ENCODE measurements around the gene PRKN.

The PRKN gene

DNA sequence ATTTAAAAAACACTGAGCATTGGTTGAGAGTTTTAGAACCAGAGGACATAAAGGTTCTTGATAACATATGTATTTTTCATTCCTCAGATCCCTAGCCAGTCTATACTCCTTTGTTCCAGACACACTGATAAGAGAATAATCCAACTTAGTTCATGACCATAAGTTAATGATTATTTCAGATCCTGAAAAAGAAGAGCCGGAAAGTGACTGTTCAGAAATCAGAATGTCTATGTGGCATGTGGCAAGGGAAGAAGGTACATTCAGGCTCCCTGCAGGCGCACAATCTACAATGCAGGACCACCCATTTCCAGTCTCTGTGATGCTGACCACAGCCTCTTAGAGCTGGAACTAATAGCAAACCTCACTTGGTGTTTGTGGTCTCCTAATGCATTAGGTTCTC lies 787.0 kb downstream of the PRKN start:
- Histone ChIP-seq H3K27me3 (ENCODE audit: insufficient read depth, low read depth) (no peaks in the 10 kb centered on the region), H3K9ac (no peak overlapping the region), H3K4me3 (IDR thresholded peaks at IDR 0.05; ENCODE audit: insufficient read depth, low read depth, low read length) (no peak overlapping the region), H3K36me3 (ENCODE audit: insufficient read depth) (no peaks in the 10 kb centered on the region), H4K20me1 (ENCODE audit: insufficient read depth) (no peaks in the 10 kb centered on the region), H3K4me2 (no peak overlapping the region), H3K27ac (no peak overlapping the region), H2AFZ (ENCODE audit: low read depth) (no peak overlapping the region), H3K4me1 (ENCODE audit: low read depth, poor library complexity, severe bottlenecking) (no peaks in the 10 kb centered on the region), H3K79me2 (ENCODE audit: insufficient read depth, low read depth) (no peaks in the 10 kb centered on the region)
- TF ChIP-seq, protein P1, sequence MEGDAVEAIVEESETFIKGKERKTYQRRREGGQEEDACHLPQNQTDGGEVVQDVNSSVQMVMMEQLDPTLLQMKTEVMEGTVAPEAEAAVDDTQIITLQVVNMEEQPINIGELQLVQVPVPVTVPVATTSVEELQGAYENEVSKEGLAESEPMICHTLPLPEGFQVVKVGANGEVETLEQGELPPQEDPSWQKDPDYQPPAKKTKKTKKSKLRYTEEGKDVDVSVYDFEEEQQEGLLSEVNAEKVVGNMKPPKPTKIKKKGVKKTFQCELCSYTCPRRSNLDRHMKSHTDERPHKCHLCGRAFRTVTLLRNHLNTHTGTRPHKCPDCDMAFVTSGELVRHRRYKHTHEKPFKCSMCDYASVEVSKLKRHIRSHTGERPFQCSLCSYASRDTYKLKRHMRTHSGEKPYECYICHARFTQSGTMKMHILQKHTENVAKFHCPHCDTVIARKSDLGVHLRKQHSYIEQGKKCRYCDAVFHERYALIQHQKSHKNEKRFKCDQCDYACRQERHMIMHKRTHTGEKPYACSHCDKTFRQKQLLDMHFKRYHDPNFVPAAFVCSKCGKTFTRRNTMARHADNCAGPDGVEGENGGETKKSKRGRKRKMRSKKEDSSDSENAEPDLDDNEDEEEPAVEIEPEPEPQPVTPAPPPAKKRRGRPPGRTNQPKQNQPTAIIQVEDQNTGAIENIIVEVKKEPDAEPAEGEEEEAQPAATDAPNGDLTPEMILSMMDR (conservative IDR thresholded peaks at IDR 0.05; ENCODE audit: low read depth, low read length), result no peak

DNA sequence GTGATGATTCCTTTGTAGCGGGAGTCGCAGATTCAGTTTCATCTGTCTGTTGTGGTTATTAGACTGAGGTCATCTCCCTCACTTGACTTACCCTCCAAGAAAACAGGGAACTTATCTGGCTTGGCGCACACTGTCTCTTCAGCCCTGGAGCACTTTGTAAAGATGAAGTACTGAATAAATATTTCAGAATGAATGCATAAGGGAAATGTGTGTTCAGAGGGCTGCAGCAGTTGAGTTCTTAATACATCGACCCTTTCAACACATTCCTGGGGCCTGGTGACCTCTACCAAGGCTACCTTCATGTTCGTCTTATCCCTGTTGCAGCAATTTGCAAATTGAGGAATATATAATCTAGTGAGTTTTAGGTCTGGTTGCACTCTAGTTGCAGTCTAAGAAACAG lies 801.2 kb downstream of the PRKN start:
- no peak overlapping the region for H2AFZ ChIP-seq (ENCODE audit: low read depth)
- TF ChIP-seq, protein P1 (conservative IDR thresholded peaks at IDR 0.05; ENCODE audit: low read depth, low read length), result no peak
- H3K4me1 ChIP-seq (ENCODE audit: low read depth, poor library complexity, severe bottlenecking), result no peaks in the 10 kb centered on the region
- H3K27ac ChIP-seq, result no peak overlapping the region
- no peaks in the 10 kb centered on the region for H4K20me1 ChIP-seq (ENCODE audit: insufficient read depth)
- H3K36me3 ChIP-seq (ENCODE audit: insufficient read depth), result no peaks in the 10 kb centered on the region
- H3K4me3 ChIP-seq (IDR thresholded peaks at IDR 0.05; ENCODE audit: insufficient read depth, low read depth, low read length), result no peak overlapping the region
- no peaks in the 10 kb centered on the region for H3K27me3 ChIP-seq (ENCODE audit: insufficient read depth, low read depth)
- H3K4me2 ChIP-seq, result no peak overlapping the region
- no peaks in the 10 kb centered on the region for H3K79me2 ChIP-seq (ENCODE audit: insufficient read depth, low read depth)
- H3K9ac ChIP-seq, result no peak overlapping the region

DNA sequence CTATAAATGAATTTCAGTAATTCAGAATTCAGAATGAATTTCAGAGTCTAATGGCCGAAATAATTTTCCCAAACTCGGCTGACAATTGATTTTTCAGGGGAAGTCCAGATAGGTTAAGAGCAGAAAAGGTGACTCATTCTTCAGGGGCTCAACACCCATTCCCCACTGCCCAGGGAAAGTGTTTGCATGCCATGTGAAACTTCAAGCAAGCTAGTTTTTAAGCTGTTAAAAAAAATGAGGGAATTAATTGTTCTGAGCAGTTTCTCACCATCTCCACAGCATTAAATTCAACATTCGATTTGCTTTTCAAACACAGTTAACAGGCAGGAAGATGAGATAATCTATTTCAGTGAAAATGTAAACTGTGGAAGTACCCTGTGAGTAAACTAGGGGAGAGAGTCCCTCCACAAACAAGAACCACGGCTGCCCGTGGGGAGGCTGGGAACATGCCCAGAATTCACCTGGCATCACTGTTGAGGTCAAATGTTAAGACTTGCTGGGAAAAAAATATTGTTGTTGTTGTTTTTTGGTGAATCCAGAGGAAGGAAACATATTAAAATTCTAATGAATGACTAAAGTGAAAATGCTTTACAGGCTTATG lies 803.0 kb downstream of the PRKN start:
- TF ChIP-seq, protein P1 (conservative IDR thresholded peaks at IDR 0.05; ENCODE audit: low read depth, low read length), result no peak
- H3K4me2 ChIP-seq, result no peak overlapping the region
- no peak overlapping the region for H3K9ac ChIP-seq
- H3K27ac ChIP-seq, result no peak overlapping the region
- no peak overlapping the region for H2AFZ ChIP-seq (ENCODE audit: low read depth)
- H3K4me3 ChIP-seq (IDR thresholded peaks at IDR 0.05; ENCODE audit: insufficient read depth, low read depth, low read length), result no peak overlapping the region
- no peaks in the 10 kb centered on the region for H3K79me2 ChIP-seq (ENCODE audit: insufficient read depth, low read depth)
- no peaks in the 10 kb centered on the region for H3K36me3 ChIP-seq (ENCODE audit: insufficient read depth)
- H3K4me1 ChIP-seq (ENCODE audit: low read depth, poor library complexity, severe bottlenecking), result no peaks in the 10 kb centered on the region
- no peaks in the 10 kb centered on the region for H4K20me1 ChIP-seq (ENCODE audit: insufficient read depth)
- no peaks in the 10 kb centered on the region for H3K27me3 ChIP-seq (ENCODE audit: insufficient read depth, low read depth)

DNA sequence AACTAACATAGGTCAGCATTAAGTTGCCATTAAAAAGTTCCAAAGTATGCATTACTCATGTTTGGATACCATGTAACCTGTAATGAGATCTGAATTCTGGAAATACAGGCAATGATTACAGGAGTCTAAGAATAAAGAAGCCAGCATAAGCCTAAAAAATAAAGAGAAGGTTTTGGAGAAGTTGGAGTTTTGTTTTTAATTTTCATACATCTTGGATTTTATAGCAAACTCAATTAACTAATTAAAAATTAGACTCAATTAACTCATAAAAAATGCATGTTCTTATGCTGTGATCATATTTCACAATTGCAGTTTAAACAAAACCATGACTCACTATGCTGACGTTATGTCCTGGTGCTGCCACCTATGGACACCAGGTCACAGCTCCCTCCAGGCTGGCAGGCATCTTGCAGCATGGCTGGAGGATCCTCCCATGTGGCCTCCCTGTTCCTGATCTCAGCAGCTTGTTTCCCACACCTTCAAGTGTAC lies 804.9 kb downstream of the PRKN start:
- Histone ChIP-seq H3K9ac (no peak overlapping the region), H3K4me3 (IDR thresholded peaks at IDR 0.05; ENCODE audit: insufficient read depth, low read depth, low read length) (no peak overlapping the region), H3K4me2 (no peak overlapping the region), H4K20me1 (ENCODE audit: insufficient read depth) (no peaks in the 10 kb centered on the region), H3K4me1 (ENCODE audit: low read depth, poor library complexity, severe bottlenecking) (no peaks in the 10 kb centered on the region), H3K36me3 (ENCODE audit: insufficient read depth) (no peaks in the 10 kb centered on the region), H2AFZ (ENCODE audit: low read depth) (0 out of 2 replicates have a peak overlapping the region, but pooled peaks have one; percentile 1), H3K27ac (no peak overlapping the region), H3K27me3 (ENCODE audit: insufficient read depth, low read depth) (no peaks in the 10 kb centered on the region), H3K79me2 (ENCODE audit: insufficient read depth, low read depth) (no peaks in the 10 kb centered on the region)
- TF ChIP-seq, protein P1 (conservative IDR thresholded peaks at IDR 0.05; ENCODE audit: low read depth, low read length), result no peak; the same call in 1 of the 2 replicates
